Thymus (tissue), 11 donors: ENCODE measurements around the gene RAB4A. TPM values are rescaled to one million over a fixed set of nuclear protein-coding genes. Genes with fewer than 3 reads are reported as not detected.

Source experiments
- DNase-seq, 9 donors: peaks; one replicate each; pipeline ENCODE4 v3.0.0-alpha.2; 2013; ENCODE audit warnings: low spot score in 9 of 9, low read depth in 6 of 9, missing footprints in 1 of 9
- H3K27ac ChIP-seq, 2 donors: one replicate each; pipeline ENCODE4 v1.5.1; 2013; ENCODE audit warnings: control low read depth in 1 of 2, low read depth in 1 of 2, low read length in 1 of 2, mild to moderate bottlenecking in 1 of 2, moderate library complexity in 1 of 2
- H3K27me3 ChIP-seq, 2 donors: one replicate each; pipeline ENCODE4 v1.5.1; 2013; ENCODE audit warnings: low read length in 1 of 2; ENCODE audit not compliant: control insufficient read depth in 2 of 2, insufficient read depth in 1 of 2
- H3K36me3 ChIP-seq, 2 donors: one replicate each; pipeline ENCODE4 v1.5.1; 2013; ENCODE audit warnings: low read length in 1 of 2, mild to moderate bottlenecking in 1 of 2, moderate library complexity in 1 of 2; ENCODE audit not compliant: control insufficient read depth in 2 of 2, insufficient read depth in 2 of 2
- H3K4me1 ChIP-seq, 2 donors: one replicate each; pipeline ENCODE4 v1.5.1; 2013; ENCODE audit warnings: low read length in 2 of 2; ENCODE audit not compliant: control insufficient read depth in 2 of 2, insufficient read depth in 2 of 2
- H3K4me3 ChIP-seq, 2 donors: one replicate each; pipeline ENCODE4 v1.5.1; 2013; ENCODE audit warnings: low read length in 2 of 2, control low read depth in 1 of 2, mild to moderate bottlenecking in 1 of 2
- H3K9me3 ChIP-seq, 2 donors: one replicate each; pipeline ENCODE4 v1.5.1; 2013; ENCODE audit warnings: low read length in 1 of 2, mild to moderate bottlenecking in 1 of 2; ENCODE audit not compliant: control insufficient read depth in 2 of 2, insufficient read depth in 1 of 2
- WGBS: extraction: QIAGEN DNeasy Blood & Tissue Kit; methylation state at CpG from one replicate; pipeline ENCODE4 v1.1.7; 2013; 5-methylcytosine and 5-hydroxymethylcytosine counted together
- polyA plus RNA-seq: library from polyadenylated mRNA; stranded (reverse); fragments of 200-250 nt; gene quantifications from one replicate; pipeline ENCODE4 v1.2.3, GENCODE V29; 2013
- total RNA-seq: library from RNA; stranded (reverse); fragments of 120-200 nt; gene quantifications from one replicate; pipeline ENCODE4 v1.2.4, GENCODE V29; 2013
- donor health status: healthy.

The RAB4A gene
- total and polyA plus RNA-seq, 2 donors, result 32.0 to 39.6 TPM

GRCh38 chr1:229238231-229238630 lies 32.7 kb upstream of the RAB4A start:
- DNase-seq, result no peak
- Histone ChIP-seq H3K27me3 (no peaks in the 10 kb centered on the region), H3K36me3 (no peaks in the 10 kb centered on the region), H3K4me1 (no peaks in the 10 kb centered on the region), H3K9me3 (no peaks in the 10 kb centered on the region), H3K4me3 (no peak overlapping the region), H3K27ac (no peak overlapping the region)
- WGBS, result 80% methylated on average over 1 of the region's 1 CpG

GRCh38 chr1:229238674-229239415 lies 32.1 kb upstream of the RAB4A start:
- Histone ChIP-seq H3K36me3 (no peaks in the 10 kb centered on the region), H3K27me3 (no peaks in the 10 kb centered on the region), H3K27ac (no peak overlapping the region), H3K9me3 (no peaks in the 10 kb centered on the region), H3K4me3 (no peak overlapping the region), H3K4me1 (no peaks in the 10 kb centered on the region)
- DNase-seq, result no peak
- 92% methylated on average over 6 of the region's 6 CpGs for WGBS

DNA sequence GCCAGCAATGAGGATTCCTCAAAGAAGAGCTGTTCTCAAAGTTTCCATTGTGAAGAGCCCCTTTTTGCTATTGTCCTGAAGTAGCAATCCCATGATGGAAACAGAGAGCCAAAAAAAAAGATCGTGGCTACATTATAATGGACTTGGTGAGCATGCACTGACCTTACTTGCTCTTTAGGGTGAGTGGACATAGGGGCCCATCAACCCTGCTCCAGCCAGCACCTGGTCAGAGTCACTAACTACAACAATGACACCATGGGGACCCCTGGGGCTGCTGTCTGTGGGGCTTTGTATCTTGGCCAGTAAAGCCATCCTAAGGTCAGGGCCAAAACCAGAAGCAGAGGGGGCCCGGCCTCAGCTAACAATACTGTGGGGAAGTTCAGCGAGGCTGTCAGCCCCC lies 30.4 kb upstream of the RAB4A start:
- Histone ChIP-seq H3K27ac (no peak overlapping the region), H3K36me3 (no peaks in the 10 kb centered on the region), H3K27me3 (no peaks in the 10 kb centered on the region), H3K4me1 (no peaks in the 10 kb centered on the region), H3K4me3 (no peak overlapping the region), H3K9me3 (peaks cover 0 to 5% of the 10 kb centered on the region in 2 donors)
- 97% methylated on average over 3 of the region's 3 CpGs for WGBS
- no peak for DNase-seq

GRCh38 chr1:229241390-229241789 lies 29.5 kb upstream of the RAB4A start:
- peaks cover 0 to 5% of the 10 kb centered on the region in 2 donors for H3K9me3 ChIP-seq
- 97% methylated on average over 4 of the region's 4 CpGs for WGBS
- no peak overlapping the region for H3K4me3 ChIP-seq
- no peak overlapping the region for H3K27ac ChIP-seq
- H3K4me1 ChIP-seq, result no peaks in the 10 kb centered on the region
- no peaks in the 10 kb centered on the region for H3K27me3 ChIP-seq
- H3K36me3 ChIP-seq, result no peaks in the 10 kb centered on the region
- DNase-seq, result no peak

DNA sequence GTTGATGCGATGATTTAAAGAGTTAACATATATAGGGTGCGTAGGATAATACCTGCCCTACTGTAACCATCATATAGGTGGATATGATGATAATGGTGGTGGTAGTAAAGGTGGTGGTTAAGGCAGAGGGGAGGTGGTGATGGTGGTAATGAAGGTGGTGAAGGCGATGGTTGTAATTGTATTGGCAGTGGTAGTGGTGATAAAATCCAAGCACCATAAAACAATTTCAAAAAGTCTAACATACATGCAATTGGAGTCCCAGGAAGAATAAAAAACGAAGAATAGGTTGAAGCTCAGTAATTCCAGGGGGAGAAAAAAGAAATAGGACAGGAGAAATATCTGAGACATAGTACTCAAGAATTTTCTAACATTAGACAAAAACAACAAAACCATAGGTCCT lies 27.3 kb upstream of the RAB4A start:
- Histone ChIP-seq H3K4me3 (no peak overlapping the region), H3K4me1 (no peaks in the 10 kb centered on the region), H3K36me3 (no peaks in the 10 kb centered on the region), H3K27ac (no peak overlapping the region), H3K9me3 (peaks cover 0 to 5% of the 10 kb centered on the region in 2 donors), H3K27me3 (no peaks in the 10 kb centered on the region)
- WGBS, result 95% methylated on average over 4 of the region's 4 CpGs
- DNase-seq, result no peak

DNA sequence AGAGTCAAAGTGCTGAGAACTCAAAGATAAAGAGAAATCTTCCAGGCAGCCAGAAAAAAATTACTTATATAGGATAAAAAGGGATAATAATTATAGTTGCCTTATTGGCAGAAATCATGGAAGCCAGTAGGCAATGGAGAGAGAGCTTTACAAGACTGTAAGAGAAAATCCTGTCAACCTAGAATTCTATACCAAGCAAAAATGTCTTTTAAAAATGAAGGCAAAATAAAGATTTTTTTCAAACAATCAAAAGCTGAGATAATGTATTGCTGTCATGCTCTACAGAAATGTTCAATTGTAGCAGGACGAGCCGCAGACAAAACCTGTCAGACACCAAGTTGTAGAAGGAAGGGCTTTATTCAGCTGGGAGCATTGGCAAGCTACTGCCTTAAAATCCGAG lies 26.8 kb upstream of the RAB4A start:
- H3K36me3 ChIP-seq, result no peaks in the 10 kb centered on the region
- no peak overlapping the region for H3K4me3 ChIP-seq
- H3K27ac ChIP-seq, result no peak overlapping the region
- no peaks in the 10 kb centered on the region for H3K27me3 ChIP-seq
- no peak for DNase-seq
- 98% methylated on average over 3 of the region's 3 CpGs for WGBS
- peaks cover 0 to 4% of the 10 kb centered on the region in 2 donors for H3K4me1 ChIP-seq
- peaks cover 0 to 5% of the 10 kb centered on the region in 2 donors for H3K9me3 ChIP-seq

- DNase-seq, result no peak
- Histone ChIP-seq H3K27ac (no peak overlapping the region), H3K36me3 (no peaks in the 10 kb centered on the region), H3K9me3 (peaks cover 0 to 5% of the 10 kb centered on the region in 2 donors), H3K27me3 (no peaks in the 10 kb centered on the region), H3K4me1 (peaks cover 1 to 24% of the 10 kb centered on the region in 2 donors), H3K4me3 (no peak overlapping the region)
- WGBS, result 97% methylated on average over 2 of the region's 2 CpGs
Observed at GRCh38 chr1:229247871-229248270, 23.0 kb upstream of the RAB4A start.

DNA sequence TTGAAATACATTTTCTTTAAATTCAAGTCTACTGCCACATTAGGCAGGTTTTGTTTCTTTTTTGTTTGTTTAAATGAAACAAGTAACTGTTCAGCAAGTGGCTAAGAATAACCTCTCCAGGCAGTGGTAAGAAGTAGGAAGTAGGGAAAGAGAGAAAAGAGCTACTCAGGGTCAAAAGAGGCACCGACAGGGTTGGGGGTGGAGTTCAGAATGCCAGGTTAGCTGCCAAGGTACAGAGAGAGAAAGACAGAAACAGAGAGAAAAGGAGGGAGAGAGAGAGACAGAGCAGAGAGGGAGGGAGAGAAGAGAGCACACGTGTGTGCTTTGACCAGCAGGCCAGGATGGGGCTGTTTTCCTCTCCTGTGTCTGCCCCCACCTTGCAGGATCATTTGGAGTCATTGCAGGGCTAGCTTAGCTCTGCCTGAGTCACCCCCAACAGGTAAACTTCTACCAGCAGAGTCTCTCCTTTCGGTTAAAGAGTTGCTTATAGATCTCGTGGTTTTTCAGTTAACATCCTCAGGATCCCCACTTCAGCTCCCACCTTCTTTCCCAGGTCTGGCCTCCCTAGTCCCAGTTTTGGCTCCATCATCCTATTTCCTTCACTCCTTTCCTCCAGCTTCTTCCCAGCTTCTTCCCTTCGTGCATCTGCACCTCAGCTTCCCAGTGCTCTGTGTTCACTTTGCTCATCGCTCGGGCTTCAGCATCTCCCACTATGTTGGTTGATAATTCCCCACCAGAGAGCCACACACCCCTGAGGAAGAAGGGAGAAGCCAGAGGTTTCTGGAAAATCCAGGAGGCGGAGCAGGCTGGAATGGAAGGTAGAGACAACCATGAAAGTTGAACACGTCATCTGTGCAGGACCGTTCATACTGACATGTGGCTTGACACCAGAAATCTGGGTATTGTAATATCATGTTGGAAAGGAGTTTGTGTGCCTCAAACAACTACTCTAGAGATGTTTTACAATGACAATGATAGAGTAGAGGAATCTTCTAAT lies 21.8 kb upstream of the RAB4A start:
- no peak for DNase-seq

More for the DNA sequence above, 21.8 kb upstream of the RAB4A start:
- H3K4me3 ChIP-seq, result no peak overlapping the region
- no peaks in the 10 kb centered on the region for H3K27me3 ChIP-seq
- peaks cover 0 to 5% of the 10 kb centered on the region in 2 donors for H3K9me3 ChIP-seq
- peaks cover 5 to 34% of the 10 kb centered on the region in 2 donors for H3K4me1 ChIP-seq
- H3K36me3 ChIP-seq, result no peaks in the 10 kb centered on the region
- 70% methylated on average over 10 of the region's 10 CpGs for WGBS
- no peak overlapping the region for H3K27ac ChIP-seq
